A673 (cell line): Measurements from ENCODE around the gene EPAS1. TPM values are rescaled to one million over a fixed set of nuclear protein-coding genes. Genes with fewer than 3 reads are reported as not detected.

ENCODE experiments used
- BruUV-seq: library from RNA; stranded (reverse); fragments of 400-500 nt; replicated peaks from 2 replicates; lab custom pipeline; 2021; lab: Mats Ljungman, UMichigan
- CTCF ChIA-PET: fragments of 300-600 bp; sonication (Branson Sonifier 250); formaldehyde crosslinking; loops from one replicate; lab custom pipeline; 2022; ENCODE audit warnings: antibody characterized with exemption; lab: Charles Lee
- POLR2A ChIA-PET: fragments of 300-600 bp; sonication (Branson Sonifier 250); formaldehyde crosslinking; loops from one replicate; lab custom pipeline; 2022; ENCODE audit warnings: antibody characterized with exemption; ENCODE audit not compliant: low non-redundant PET; lab: Charles Lee
- DNase-seq: peaks from one replicate; pipeline ENCODE4 v3.0.0-alpha.2; 2015; ENCODE audit warnings: low spot score
- H3K27ac ChIP-seq: fragments of 200-600 bp; sonication (generic); 2 replicates; pipeline ENCODE4 v1.5.1; 2016; ENCODE audit warnings: mixed run types, low read depth, mild to moderate bottlenecking, mixed read lengths, antibody characterized with exemption, low read length; ENCODE audit not compliant: poor library complexity, severe bottlenecking
- H3K27me3 ChIP-seq: fragments of 200-600 bp; sonication (generic); replicated peaks from 2 replicates; pipeline ENCODE4 v1.6.1; 2017; ENCODE audit warnings: mixed run types, low read depth, mild to moderate bottlenecking, mixed read lengths, antibody characterized with exemption, low read length; ENCODE audit not compliant: insufficient read depth, poor library complexity
- H3K36me3 ChIP-seq: fragments of 200-600 bp; sonication (generic); 2 replicates; pipeline ENCODE4 v1.6.1; 2016; ENCODE audit warnings: mixed run types, mild to moderate bottlenecking, mixed read lengths, antibody characterized with exemption, low read length; ENCODE audit not compliant: insufficient read depth, poor library complexity, severe bottlenecking
- H3K4me1 ChIP-seq: fragments of 200-600 bp; sonication (generic); 2 replicates; pipeline ENCODE4 v1.6.1; 2017; ENCODE audit warnings: mixed run types, mild to moderate bottlenecking, mixed read lengths, antibody characterized with exemption, low read length; ENCODE audit not compliant: insufficient read depth, poor library complexity, severe bottlenecking
- H3K4me3 ChIP-seq: fragments of 200-600 bp; sonication (generic); 2 replicates; pipeline ENCODE4 v1.5.1; 2016; ENCODE audit warnings: low read depth, mixed run types, mild to moderate bottlenecking, mixed read lengths, low read length; ENCODE audit not compliant: poor library complexity, severe bottlenecking
- H3K9me3 ChIP-seq: fragments of 200-600 bp; sonication (generic); 2 replicates; pipeline ENCODE4 v1.6.1; 2016; ENCODE audit warnings: mixed run types, low read depth, mild to moderate bottlenecking, mixed read lengths, antibody characterized with exemption, low read length; ENCODE audit not compliant: poor library complexity, severe bottlenecking
- CTCF ChIP-seq: fragments of 300-800, 200-600 bp; sonication (generic); conservative IDR thresholded peaks from 2 replicates; pipeline ENCODE4 v1.5.1; 2017; ENCODE audit warnings: low read depth, mild to moderate bottlenecking, antibody characterized with exemption, low read length, moderate library complexity, mixed read lengths
- EZH2 ChIP-seq: fragments of 200-600 bp; sonication (generic); IDR thresholded peaks from 2 replicates; pipeline ENCODE4 v1.6.1; 2017; ENCODE audit warnings: borderline replicate concordance, low read depth, mild to moderate bottlenecking, mixed read lengths, antibody characterized with exemption, low read length; ENCODE audit not compliant: poor library complexity, severe bottlenecking
- intact Hi-C: fragments of 100-400 bp; cut with micrococcal nuclease; formaldehyde crosslinking; loops from one replicate; pipeline ENCODE4 v1.10.0; 2022; ENCODE audit not compliant: unreplicated experiment
- total RNA-seq: library from RNA; stranded (reverse); gene quantifications from 2 replicates; pipeline ENCODE4 v1.2.3, GENCODE V29; 2021

The EPAS1 gene
- total RNA-seq, 1 experiment from 2014 or later = 0.41 TPM

- H3K36me3 ChIP-seq = no peaks in the 10 kb centered on the region
- no peaks in the 10 kb centered on the region for H3K9me3 ChIP-seq
- no peak overlapping the region for H3K4me3 ChIP-seq
- no peaks in the 10 kb centered on the region for H3K4me1 ChIP-seq
- no peak for DNase-seq
- intact Hi-C loops = no loop called here
- ChIA-PET POLR2A (no interaction called here), CTCF (no interaction called here)
- no peak for TF ChIP-seq CTCF
- TF ChIP-seq EZH2 = no peak
- no peak overlapping the region for H3K27ac ChIP-seq
- H3K27me3 ChIP-seq = no peaks in the 10 kb centered on the region
- BruUV-seq = no TSS peak
Measured at GRCh38 chr2:46360303-46360702, 63.1 kb downstream of the EPAS1 start.

GRCh38 chr2:46361920-46362666 is 64.9 kb downstream of the EPAS1 start:
- H3K4me1 ChIP-seq = no peaks in the 10 kb centered on the region
- intact Hi-C loops = no loop called here
- BruUV-seq = no TSS peak

GRCh38 chr2:46362667-46363012 is 65.4 kb downstream of the EPAS1 start:
- CTCF ChIA-PET = no interaction called here
- TF ChIP-seq EZH2 (no peak), CTCF (no peak)
- BruUV-seq = no TSS peak
- no peak overlapping the region for H3K4me3 ChIP-seq
- DNase-seq = no peak
- H3K4me1 ChIP-seq = no peaks in the 10 kb centered on the region
- POLR2A ChIA-PET = no interaction called here
- H3K27ac ChIP-seq = no peak overlapping the region
- intact Hi-C loops = no loop called here
- no peaks in the 10 kb centered on the region for H3K9me3 ChIP-seq
- H3K27me3 ChIP-seq = no peaks in the 10 kb centered on the region
- H3K36me3 ChIP-seq = no peaks in the 10 kb centered on the region

More at GRCh38 chr2:46361920-46362666, 64.9 kb downstream of the EPAS1 start:
- H3K9me3 ChIP-seq = no peaks in the 10 kb centered on the region
- ChIA-PET CTCF (no interaction called here), POLR2A (no interaction called here)
- DNase-seq = no peak
- no peaks in the 10 kb centered on the region for H3K27me3 ChIP-seq
- H3K4me3 ChIP-seq = no peak overlapping the region
- H3K27ac ChIP-seq = no peak overlapping the region
- H3K36me3 ChIP-seq = no peaks in the 10 kb centered on the region
- TF ChIP-seq EZH2 = no peak
- no peak for TF ChIP-seq CTCF
